ENCODE measurements around the gene SLC24A4.

The SLC24A4 gene

DNA sequence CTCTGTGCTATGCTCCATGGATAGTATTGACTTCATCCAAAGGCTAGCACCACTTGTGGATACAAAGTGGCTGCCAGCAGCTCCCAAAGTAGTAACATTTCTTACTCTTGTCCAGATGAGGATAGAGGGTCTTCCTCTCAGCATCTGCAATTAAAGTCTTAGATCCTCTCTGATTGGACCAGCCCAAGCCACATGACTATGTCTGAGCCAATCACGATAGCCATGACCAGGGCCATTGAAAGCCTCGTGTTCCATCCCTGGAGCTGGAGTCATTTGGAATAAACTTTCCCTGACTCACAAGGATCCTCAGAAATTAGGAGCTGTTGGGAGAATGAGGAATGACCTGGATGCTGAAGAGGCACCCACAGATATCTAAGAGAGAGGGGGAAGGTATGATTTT, 28.5 kb upstream of the SLC24A4 start:
- Histone ChIP-seq H3K27ac (replicated peaks; ENCODE audit: low read length) (no peak overlapping the region), H3K18ac (ENCODE audit: low read length) (no peak overlapping the region), H3K27me3 (ENCODE audit: control insufficient read depth in 3 of 3, insufficient read depth in 3 of 3, low read depth in 1 of 3, low read length in 3 of 3) (no peaks in the 10 kb centered on the region), H2AK5ac (ENCODE audit: low read depth, low read length) (no peak overlapping the region), H2BK120ac (ENCODE audit: low read depth, low read length) (no peak overlapping the region), H2BK5ac (ENCODE audit: low read length) (no peak overlapping the region), H2AFZ (ENCODE audit: low read length) (no peak overlapping the region), H4K91ac (ENCODE audit: low read depth, low read length, poor library complexity) (no peak overlapping the region), H3K36me3 (replicated peaks in 1 of 2; ENCODE audit: control insufficient read depth in 2 of 2, insufficient read depth in 2 of 2, low read length in 2 of 2) (no peaks in the 10 kb centered on the region), H3K9ac (ENCODE audit: low read depth, low read length, poor library complexity) (no peak overlapping the region), H3K4me3 (ENCODE audit: low read length in 2 of 2) (no peak overlapping the region), H2BK12ac (ENCODE audit: low read length) (no peak overlapping the region), H3K23ac (ENCODE audit: low read depth, low read length, poor library complexity) (no peak overlapping the region), H4K8ac (ENCODE audit: low read depth, low read length) (no peak overlapping the region), H3K9me3 (replicated peaks in 1 of 2; ENCODE audit: control insufficient read depth in 2 of 2, insufficient read depth in 1 of 2, low read depth in 1 of 2, low read length in 2 of 2) (no peaks in the 10 kb centered on the region), H3K4ac (ENCODE audit: low read length) (no peak overlapping the region), H3K4me1 (ENCODE audit: control insufficient read depth in 2 of 2, insufficient read depth in 1 of 2, low read depth in 1 of 2, low read length in 2 of 2) (no peaks in the 10 kb centered on the region), H3K14ac (ENCODE audit: low read length) (no peak overlapping the region), H3K4me2 (ENCODE audit: insufficient read depth, low read length, poor library complexity, severe bottlenecking) (no peak overlapping the region), H2BK15ac (ENCODE audit: low read length) (no peak overlapping the region), H3K79me1 (ENCODE audit: low read depth, low read length) (no peaks in the 10 kb centered on the region)
- no peak for DNase-seq (ENCODE audit: low spot score)
- WGBS, 2 donors (ENCODE audit: extremely low coverage in 2 of 2, insufficient read length in 2 of 2, insufficient replicate concordance in 1 of 2): no CpG with 5 or more reads among the region's 2 CpGs

DNA sequence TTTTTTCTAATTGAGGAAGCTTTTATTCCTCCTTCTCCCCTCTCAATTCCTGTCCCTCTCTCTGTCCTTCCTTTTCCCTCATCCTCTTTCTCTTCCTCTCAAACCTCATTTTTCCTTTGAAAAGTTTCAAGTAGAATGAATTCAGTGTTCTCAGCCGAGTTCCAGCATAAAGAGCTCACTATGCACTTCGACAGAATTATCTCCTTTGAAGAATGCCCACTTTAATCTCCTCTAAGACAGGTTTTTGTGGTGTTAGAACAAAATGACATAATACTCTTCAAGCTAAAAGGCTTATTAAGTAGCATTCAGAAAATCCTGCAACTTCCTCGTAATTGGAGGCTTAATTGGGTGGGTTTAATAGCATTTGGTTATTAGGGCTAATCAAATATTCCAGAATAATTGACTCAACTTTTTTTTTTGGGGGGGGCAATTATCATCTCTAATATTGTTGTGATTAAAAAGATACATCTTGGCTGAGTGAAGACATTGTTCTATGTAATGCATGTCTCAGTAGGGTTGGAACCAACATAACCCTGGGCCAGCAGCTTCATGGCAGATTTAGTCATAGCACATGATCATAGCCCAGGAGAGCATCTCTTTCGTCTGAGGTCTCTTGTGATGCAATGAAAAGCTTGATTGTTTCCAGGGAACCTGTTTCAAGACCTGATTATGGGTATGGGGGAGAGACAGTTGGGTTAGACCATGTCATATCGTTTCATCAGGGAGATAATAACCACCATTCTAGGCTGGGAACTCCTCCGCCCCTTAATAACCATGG, 25.0 kb upstream of the SLC24A4 start:
- no peaks in the 10 kb centered on the region for H3K4me1 ChIP-seq (ENCODE audit: control insufficient read depth in 2 of 2, insufficient read depth in 1 of 2, low read depth in 1 of 2, low read length in 2 of 2)
- no peak overlapping the region for H3K14ac ChIP-seq (ENCODE audit: low read length)
- H3K4me2 ChIP-seq (ENCODE audit: insufficient read depth, low read length, poor library complexity, severe bottlenecking): no peak overlapping the region
- H3K79me1 ChIP-seq (ENCODE audit: low read depth, low read length): no peaks in the 10 kb centered on the region
- H2BK5ac ChIP-seq (ENCODE audit: low read length): no peak overlapping the region
- H2BK15ac ChIP-seq (ENCODE audit: low read length): no peak overlapping the region
- no peak overlapping the region for H3K27ac ChIP-seq (replicated peaks; ENCODE audit: low read length)
- H2BK120ac ChIP-seq (ENCODE audit: low read depth, low read length): no peak overlapping the region
- no peak overlapping the region for H3K23ac ChIP-seq (ENCODE audit: low read depth, low read length, poor library complexity)
- no CpG with 5 or more reads among the region's 6 CpGs for WGBS, 2 donors (ENCODE audit: extremely low coverage in 2 of 2, insufficient read length in 2 of 2, insufficient replicate concordance in 1 of 2)
- no peak overlapping the region for H4K91ac ChIP-seq (ENCODE audit: low read depth, low read length, poor library complexity)
- no peaks in the 10 kb centered on the region for H3K27me3 ChIP-seq (ENCODE audit: control insufficient read depth in 3 of 3, insufficient read depth in 3 of 3, low read depth in 1 of 3, low read length in 3 of 3)
- H3K4me3 ChIP-seq (ENCODE audit: low read length in 2 of 2): no peak overlapping the region
- no peak for DNase-seq (ENCODE audit: low spot score)
- H4K8ac ChIP-seq (ENCODE audit: low read depth, low read length): no peak overlapping the region
- no peaks in the 10 kb centered on the region for H3K36me3 ChIP-seq (replicated peaks in 1 of 2; ENCODE audit: control insufficient read depth in 2 of 2, insufficient read depth in 2 of 2, low read length in 2 of 2)
- H3K4ac ChIP-seq (ENCODE audit: low read length): no peak overlapping the region
- H2AK5ac ChIP-seq (ENCODE audit: low read depth, low read length): no peak overlapping the region
- no peak overlapping the region for H3K18ac ChIP-seq (ENCODE audit: low read length)
- H2AFZ ChIP-seq (ENCODE audit: low read length): no peak overlapping the region
- no peak overlapping the region for H3K9ac ChIP-seq (ENCODE audit: low read depth, low read length, poor library complexity)
- no peak overlapping the region for H2BK12ac ChIP-seq (ENCODE audit: low read length)
- no peaks in the 10 kb centered on the region for H3K9me3 ChIP-seq (replicated peaks in 1 of 2; ENCODE audit: control insufficient read depth in 2 of 2, insufficient read depth in 1 of 2, low read depth in 1 of 2, low read length in 2 of 2)

DNA sequence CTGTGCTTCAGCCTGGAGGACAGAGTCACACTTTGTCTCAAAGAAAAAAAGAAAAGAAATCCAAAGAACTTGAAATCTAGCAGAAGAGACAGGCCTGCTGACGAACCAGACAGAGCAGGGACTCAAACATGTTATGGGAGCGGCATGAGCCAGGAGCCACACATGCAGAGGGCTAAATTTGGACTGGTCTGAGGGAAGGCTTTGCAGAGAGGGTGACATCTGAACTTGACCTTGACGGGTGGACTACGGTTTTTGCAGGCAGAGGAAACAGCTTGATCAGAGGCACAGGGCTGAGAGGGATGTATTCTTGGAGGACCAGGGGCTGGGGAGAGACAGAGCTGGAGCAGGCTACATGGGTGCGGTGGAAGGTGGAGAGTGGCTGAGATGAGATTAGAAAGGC, 20.5 kb upstream of the SLC24A4 start:
- Histone ChIP-seq H2AK5ac (ENCODE audit: low read depth, low read length) (no peak overlapping the region), H2BK120ac (ENCODE audit: low read depth, low read length) (no peak overlapping the region), H4K91ac (ENCODE audit: low read depth, low read length, poor library complexity) (no peak overlapping the region), H2AFZ (ENCODE audit: low read length) (no peak overlapping the region), H3K36me3 (replicated peaks in 1 of 2; ENCODE audit: control insufficient read depth in 2 of 2, insufficient read depth in 2 of 2, low read length in 2 of 2) (no peaks in the 10 kb centered on the region), H3K4me3 (ENCODE audit: low read length in 2 of 2) (no peak overlapping the region), H4K8ac (ENCODE audit: low read depth, low read length) (no peak overlapping the region), H2BK5ac (ENCODE audit: low read length) (no peak overlapping the region), H3K23ac (ENCODE audit: low read depth, low read length, poor library complexity) (no peak overlapping the region), H3K4me2 (ENCODE audit: insufficient read depth, low read length, poor library complexity, severe bottlenecking) (no peak overlapping the region), H3K4me1 (ENCODE audit: control insufficient read depth in 2 of 2, insufficient read depth in 1 of 2, low read depth in 1 of 2, low read length in 2 of 2) (no peaks in the 10 kb centered on the region), H3K18ac (ENCODE audit: low read length) (no peak overlapping the region), H2BK12ac (ENCODE audit: low read length) (no peak overlapping the region), H3K4ac (ENCODE audit: low read length) (no peak overlapping the region), H3K27me3 (ENCODE audit: control insufficient read depth in 3 of 3, insufficient read depth in 3 of 3, low read depth in 1 of 3, low read length in 3 of 3) (peaks cover 0 to 7% (median 0%) of the 10 kb centered on the region in 3 experiments), H3K14ac (ENCODE audit: low read length) (no peak overlapping the region), H3K27ac (replicated peaks; ENCODE audit: low read length) (no peak overlapping the region), H3K9me3 (replicated peaks in 1 of 2; ENCODE audit: control insufficient read depth in 2 of 2, insufficient read depth in 1 of 2, low read depth in 1 of 2, low read length in 2 of 2) (no peaks in the 10 kb centered on the region), H3K9ac (ENCODE audit: low read depth, low read length, poor library complexity) (no peak overlapping the region), H3K79me1 (ENCODE audit: low read depth, low read length) (no peaks in the 10 kb centered on the region), H2BK15ac (ENCODE audit: low read length) (no peak overlapping the region)
- DNase-seq (ENCODE audit: low spot score): no peak
- no CpG with 5 or more reads among the region's 5 CpGs for WGBS, 2 donors (ENCODE audit: extremely low coverage in 2 of 2, insufficient read length in 2 of 2, insufficient replicate concordance in 1 of 2)

- Histone ChIP-seq H3K4me3 (ENCODE audit: low read length in 2 of 2) (no peak overlapping the region), H3K4me1 (ENCODE audit: control insufficient read depth in 2 of 2, insufficient read depth in 1 of 2, low read depth in 1 of 2, low read length in 2 of 2) (peaks cover 0 to 1% of the 10 kb centered on the region in 2 donors), H3K27me3 (ENCODE audit: control insufficient read depth in 3 of 3, insufficient read depth in 3 of 3, low read depth in 1 of 3, low read length in 3 of 3) (peaks cover 0 to 3% (median 0%) of the 10 kb centered on the region in 3 experiments), H3K18ac (ENCODE audit: low read length) (no peak overlapping the region), H3K14ac (ENCODE audit: low read length) (no peak overlapping the region), H3K23ac (ENCODE audit: low read depth, low read length, poor library complexity) (no peak overlapping the region), H3K9me3 (replicated peaks in 1 of 2; ENCODE audit: control insufficient read depth in 2 of 2, insufficient read depth in 1 of 2, low read depth in 1 of 2, low read length in 2 of 2) (no peaks in the 10 kb centered on the region), H3K36me3 (replicated peaks in 1 of 2; ENCODE audit: control insufficient read depth in 2 of 2, insufficient read depth in 2 of 2, low read length in 2 of 2) (no peaks in the 10 kb centered on the region), H2BK5ac (ENCODE audit: low read length) (no peak overlapping the region), H2BK15ac (ENCODE audit: low read length) (no peak overlapping the region), H3K4me2 (ENCODE audit: insufficient read depth, low read length, poor library complexity, severe bottlenecking) (no peak overlapping the region), H3K79me1 (ENCODE audit: low read depth, low read length) (no peaks in the 10 kb centered on the region), H2BK120ac (ENCODE audit: low read depth, low read length) (no peak overlapping the region), H2AK5ac (ENCODE audit: low read depth, low read length) (no peak overlapping the region), H4K91ac (ENCODE audit: low read depth, low read length, poor library complexity) (no peak overlapping the region), H2AFZ (ENCODE audit: low read length) (no peak overlapping the region), H3K9ac (ENCODE audit: low read depth, low read length, poor library complexity) (no peak overlapping the region), H3K4ac (ENCODE audit: low read length) (no peak overlapping the region), H3K27ac (replicated peaks; ENCODE audit: low read length) (no peak overlapping the region), H4K8ac (ENCODE audit: low read depth, low read length) (no peak overlapping the region), H2BK12ac (ENCODE audit: low read length) (no peak overlapping the region)
- WGBS, 2 donors (ENCODE audit: extremely low coverage in 2 of 2, insufficient read length in 2 of 2, insufficient replicate concordance in 1 of 2): no CpG with 5 or more reads among the region's 8 CpGs
- DNase-seq (ENCODE audit: low spot score): no peak
Observed at GRCh38 chr14:92308716-92309115, 14.2 kb upstream of the SLC24A4 start.
